GM12891 (cell line): Measurements from ENCODE around the gene BRAT1.

Source experiments
- DNase-seq: peaks from one replicate; pipeline ENCODE4 v3.0.0; 2011; ENCODE audit warnings: low spot score; ENCODE audit not compliant: insufficient read length
- FAIRE-seq: peaks from 2 replicates; lab custom pipeline; 2011; peaks lifted over from hg19 to GRCh38; lab: Jason Lieb, UNC
- PAX5 ChIP-seq: IDR thresholded peaks from 2 replicates; pipeline ENCODE4 v1.6.1; 2011; ENCODE audit warnings: low read length, moderate library complexity, mild to moderate bottlenecking; ENCODE audit not compliant: insufficient read depth, severe bottlenecking
- POLR2A ChIP-seq: IDR thresholded peaks from 2 replicates; pipeline ENCODE4 v1.6.1; 2011; ENCODE audit warnings: low read depth, low read length, control low read depth
- POLR2AphosphoS5 ChIP-seq: IDR thresholded peaks from 2 replicates; pipeline ENCODE4 v1.6.1; 2011; ENCODE audit warnings: low read depth, low read length, control low read depth
- POU2F2 ChIP-seq: IDR thresholded peaks from 2 replicates; pipeline ENCODE4 v1.6.1; 2011; ENCODE audit warnings: low read depth, mild to moderate bottlenecking, control low read depth, low read length, moderate library complexity
- SPI1 ChIP-seq: IDR thresholded peaks from 2 replicates; pipeline ENCODE4 v1.6.1; 2011; ENCODE audit warnings: low read depth, low read length, control low read depth
- TAF1 ChIP-seq: IDR thresholded peaks from 2 replicates; pipeline ENCODE4 v1.6.1; 2011; ENCODE audit warnings: low read depth, low read length, control low read depth

The BRAT1 gene

GRCh38 chr7:2585446-2585845 lies 30.1 kb upstream of the BRAT1 start:
- DNase-seq = no peak
- no peak for TF ChIP-seq POLR2A
- no peak for TF ChIP-seq TAF1
- TF ChIP-seq SPI1 = no peak
- no peak for TF ChIP-seq POLR2AphosphoS5
- TF ChIP-seq PAX5 = no peak
- TF ChIP-seq POU2F2 = no peak
- no peak for FAIRE-seq

GRCh38 chr7:2583798-2584580 lies 28.7 kb upstream of the BRAT1 start:
- FAIRE-seq (no peak), DNase-seq (no peak)
- no peak for TF ChIP-seq SPI1
- TF ChIP-seq POU2F2 = no peak
- TF ChIP-seq TAF1 = no peak
- no peak for TF ChIP-seq PAX5
- no peak for TF ChIP-seq POLR2AphosphoS5
- no peak for TF ChIP-seq POLR2A

- no peak for TF ChIP-seq POLR2AphosphoS5
- DNase-seq (no peak), FAIRE-seq (no peak)
Measured at GRCh38 chr7:2582006-2582735, 26.8 kb upstream of the BRAT1 start.

GRCh38 chr7:2580636-2581035 lies 25.3 kb upstream of the BRAT1 start:
- no peak for FAIRE-seq
- DNase-seq = no peak
- TF ChIP-seq SPI1 (no peak), POLR2AphosphoS5 (no peak)

- DNase-seq = no peak
- FAIRE-seq = peak; percentile 33
- TF ChIP-seq PAX5 (no peak), POLR2AphosphoS5 (no peak), POU2F2 (no peak), TAF1 (no peak), SPI1 (no peak), POLR2A (no peak)
Measured at GRCh38 chr7:2577914-2578680, 22.8 kb upstream of the BRAT1 start.

- no peak for TF ChIP-seq POLR2AphosphoS5
- no peak for TF ChIP-seq POU2F2
- no peak for TF ChIP-seq PAX5
- TF ChIP-seq POLR2A = no peak
- TF ChIP-seq TAF1 = no peak
- TF ChIP-seq SPI1 = no peak
- FAIRE-seq = no peak
- DNase-seq = no peak
Measured at GRCh38 chr7:2576742-2577491, 21.6 kb upstream of the BRAT1 start.

- FAIRE-seq (no peak), DNase-seq (no peak)
- no peak for TF ChIP-seq POLR2A
- no peak for TF ChIP-seq PAX5
- no peak for TF ChIP-seq POU2F2
- no peak for TF ChIP-seq SPI1
- no peak for TF ChIP-seq TAF1
- no peak for TF ChIP-seq POLR2AphosphoS5
Measured at GRCh38 chr7:2575733-2576340, 20.5 kb upstream of the BRAT1 start.

GRCh38 chr7:2575046-2575732 lies 19.9 kb upstream of the BRAT1 start:
- no peak for FAIRE-seq
- TF ChIP-seq TAF1 (no peak), POU2F2 (no peak), POLR2AphosphoS5 (no peak), SPI1 (no peak), PAX5 (no peak), POLR2A (no peak)
- no peak for DNase-seq
